Motor neuron (in vitro differentiated cells): Measurements from ENCODE around the gene TLCD1. TPM values are rescaled to one million over a fixed set of nuclear protein-coding genes. Genes with fewer than 3 reads are reported as not detected.
A peak's percentile ranks its signal among the peaks of the same experiment; 100 is the strongest.
"Not testable (repeated sequence)": the region's sequence is repeated elsewhere in the genome, so short reads cannot be mapped to it uniquely, and the experiment has no call there.

Source experiments
- ATAC-seq, 8 experiments: fragments of 200-7000 bp; cut with Tn5 transposase; replicated peaks in 6 of 8; 2 replicates each; pipeline ENCODE4 v1.8.0; 2021; ENCODE audit warnings: mild to moderate bottlenecking in 8 of 8, moderate library complexity in 8 of 8
- H3K27ac ChIP-seq, 2 donors: fragments of 250-450 bp; sonication (Bioruptor Pico); 2 replicates each; pipeline ENCODE4 v1.9.0; 2021; ENCODE audit warnings: antibody characterized with exemption in 2 of 2, mild to moderate bottlenecking in 2 of 2, moderate library complexity in 1 of 2
- H3K4me1 ChIP-seq, 2 donors: fragments of 250-450 bp; sonication (Bioruptor Pico); replicated peaks in 1 of 2; 2 replicates each; pipeline ENCODE4 v1.6.1; 2021; ENCODE audit warnings: antibody characterized with exemption in 2 of 2, mild to moderate bottlenecking in 2 of 2, moderate library complexity in 1 of 2
- H3K4me3 ChIP-seq, 5 donors: fragments of 250-450 bp; sonication (Bioruptor Pico); 2 replicates each; pipeline ENCODE4 v1.9.0; 2021; ENCODE audit warnings: antibody characterized with exemption in 5 of 5, mild to moderate bottlenecking in 5 of 5, moderate library complexity in 4 of 5
- WGBS, 10 experiments: fragments of 450-650 bp; shearing (Covaris generic); methylation state at CpG; one replicate each; pipeline ENCODE4 v1.0.0; 2022; 5-methylcytosine and 5-hydroxymethylcytosine counted together
- in situ Hi-C, 9 experiments: fragments of 400-800 bp; cut with MboI; loops; one replicate each; pipeline ENCODE4 v1.15.0; 2021; ENCODE audit warnings: low sequenced_read_pairs in 9 of 9, low pct_unique_long_range_greater_than_20kb in 2 of 9; ENCODE audit not compliant: unreplicated experiment in 9 of 9
- total RNA-seq, 8 experiments: library from RNA; unstranded; fragments of 300-600 nt; gene quantifications; 2 replicates each; pipeline versions ENCODE4 v1.2.3 to v1.2.4, GENCODE V29; 2022

The TLCD1 gene
- total RNA-seq, 8 experiments from 2014 or later = 3.4 to 38.3 (median 7.5) TPM

DNA sequence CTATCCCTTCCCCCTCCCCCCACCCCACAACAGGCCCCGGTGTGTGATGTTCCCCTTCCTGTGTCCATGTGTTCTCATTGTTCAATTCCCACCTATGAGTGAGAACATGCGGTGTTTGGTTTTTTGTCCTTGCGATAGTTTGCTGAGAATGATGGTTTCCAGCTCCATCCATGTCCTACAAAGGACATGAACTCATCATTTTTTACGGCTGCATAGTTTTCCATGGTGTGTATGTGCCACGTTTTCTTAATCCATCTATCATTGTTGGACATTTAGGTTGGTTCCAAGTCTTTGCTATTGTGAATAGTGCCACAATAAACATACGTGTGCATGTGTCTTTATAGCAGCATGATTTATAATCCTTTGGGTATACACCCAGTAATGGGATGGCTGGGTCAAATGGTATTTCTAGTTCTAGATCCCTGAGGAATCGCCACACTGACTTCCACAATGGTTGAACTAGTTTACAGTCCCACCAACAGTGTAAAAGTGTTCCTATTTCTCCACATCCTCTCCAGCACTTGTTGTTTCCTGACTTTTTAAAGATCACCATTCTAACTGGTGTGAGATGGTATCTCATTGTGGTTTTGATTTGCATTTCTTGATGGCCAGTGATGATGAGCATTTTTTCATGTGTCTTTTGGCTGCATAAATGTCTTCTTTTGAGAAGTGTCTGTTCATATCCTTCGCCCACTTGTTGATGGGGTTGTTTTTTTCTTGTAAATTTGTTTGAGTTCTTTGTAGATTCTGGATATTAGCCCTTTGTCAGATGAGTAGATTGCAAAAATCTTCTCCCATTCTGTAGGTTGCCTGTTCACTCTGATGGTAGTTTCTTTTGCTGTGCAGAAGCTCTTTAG is 10.1 kb upstream of the TLCD1 start:
- ATAC-seq, H3K27ac ChIP-seq, H3K4me3 ChIP-seq, H3K4me1 ChIP-seq: not testable (repeated sequence)
- in situ Hi-C loops = loop anchor here in 1 of 9 experiments (25.0 kb wide), 1 partner anchor 376 kb away; no protein-coding TSS in a partner anchor
- no CpG with 5 or more reads among the region's 8 CpGs for WGBS, 10 experiments

DNA sequence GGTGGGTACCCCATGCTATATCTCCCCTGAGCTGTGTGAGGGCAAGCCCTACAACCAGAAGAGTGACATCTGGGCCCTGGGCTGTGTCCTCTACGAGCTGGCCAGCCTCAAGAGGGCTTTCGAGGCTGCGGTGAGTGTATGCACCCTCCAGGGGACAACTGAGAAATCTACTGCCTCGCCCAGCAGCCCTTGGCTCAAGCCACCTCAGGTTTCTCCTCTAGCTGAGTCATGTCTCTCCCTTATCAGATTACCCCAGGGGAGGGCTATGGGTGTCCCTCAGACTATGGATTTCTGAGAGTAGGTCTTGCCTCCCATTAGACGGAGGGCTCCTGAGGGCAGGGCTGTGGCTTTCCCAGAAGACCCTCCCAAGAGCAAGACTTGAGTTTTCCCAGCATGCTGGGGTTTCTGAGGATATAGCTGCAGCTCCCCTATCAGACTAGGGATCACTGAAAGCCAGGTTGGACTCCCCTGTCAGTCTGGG is 9.2 kb upstream of the TLCD1 start:
- 16 to 100% (median 80%) methylated on average over 1 to 3 of the region's 5 CpGs; no CpG with 5 or more reads in 5 of the 10 experiments for WGBS, 10 experiments
- ATAC-seq = peak in 3 of 8 experiments; percentile 79 to 98 (median 98)
- H3K4me1 ChIP-seq = no peaks in the 10 kb centered on the region

DNA sequence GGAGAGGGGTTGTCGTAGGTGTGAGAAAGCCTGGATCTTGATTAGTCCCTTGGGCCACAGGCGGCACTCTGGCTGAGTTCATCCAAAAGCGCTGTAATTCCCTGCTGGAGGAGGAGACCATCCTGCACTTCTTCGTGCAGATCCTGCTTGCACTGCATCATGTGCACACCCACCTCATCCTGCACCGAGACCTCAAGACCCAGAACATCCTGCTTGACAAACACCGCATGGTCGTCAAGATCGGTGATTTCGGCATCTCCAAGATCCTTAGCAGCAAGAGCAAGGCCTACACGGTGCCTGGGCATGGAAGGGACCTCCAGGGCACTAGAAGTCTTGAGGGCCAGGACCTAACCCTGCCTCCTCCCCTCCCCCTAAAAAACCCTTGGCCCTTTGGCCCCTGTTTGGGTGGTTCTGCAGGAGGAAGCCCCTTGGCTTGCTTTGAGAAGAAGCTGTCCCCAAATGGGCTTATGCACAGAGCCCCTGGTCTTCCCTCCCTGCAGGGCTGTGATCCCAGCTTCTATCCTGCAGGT is 8.7 kb upstream of the TLCD1 start:
- Histone ChIP-seq H3K4me1 (no peaks in the 10 kb centered on the region), H3K4me3 (no peak overlapping the region), H3K27ac (no peak overlapping the region)
- no peak for ATAC-seq
- in situ Hi-C loops = loop anchor here in 1 of 9 experiments (25.0 kb wide), 1 partner anchor 378 kb away; no protein-coding TSS in a partner anchor
- whole genome bisulfite sequencing, 10 experiments = 96 to 100% (median 100%) methylated on average over 1 to 8 of the region's 10 CpGs; no CpG with 5 or more reads in 5 of the 10 experiments

More for the DNA sequence above, 9.2 kb upstream of the TLCD1 start:
- in situ Hi-C loops = loop anchor here in 1 of 9 experiments (25.0 kb wide), 1 partner anchor 377 kb away; no protein-coding TSS in a partner anchor
- Histone ChIP-seq H3K27ac (no peak overlapping the region), H3K4me3 (no peak overlapping the region)

DNA sequence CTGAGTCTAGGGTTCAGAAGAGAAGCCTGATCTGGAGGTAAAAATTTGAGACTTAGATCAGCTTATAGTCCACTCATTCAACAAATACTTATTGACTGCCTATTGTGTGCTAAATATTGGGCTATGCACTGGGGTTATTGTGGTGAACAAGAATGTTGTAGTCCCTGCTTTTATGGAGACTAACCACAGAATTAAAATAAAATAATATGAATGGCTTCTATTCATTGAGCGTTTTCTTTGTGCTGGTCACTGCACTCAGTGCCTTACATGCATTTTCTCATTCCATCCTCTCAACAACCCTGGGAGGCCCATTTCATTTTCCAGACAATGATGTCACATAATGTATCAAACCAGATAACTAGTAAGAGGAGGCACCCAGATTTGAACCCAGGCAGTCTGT is 7.3 kb upstream of the TLCD1 start:
- no peak overlapping the region for H3K27ac ChIP-seq
- 0 to 100% (median 80%) methylated on average over 1 of the region's 1 CpG; no CpG with 5 or more reads in 3 of the 10 experiments for whole genome bisulfite sequencing, 10 experiments

DNA sequence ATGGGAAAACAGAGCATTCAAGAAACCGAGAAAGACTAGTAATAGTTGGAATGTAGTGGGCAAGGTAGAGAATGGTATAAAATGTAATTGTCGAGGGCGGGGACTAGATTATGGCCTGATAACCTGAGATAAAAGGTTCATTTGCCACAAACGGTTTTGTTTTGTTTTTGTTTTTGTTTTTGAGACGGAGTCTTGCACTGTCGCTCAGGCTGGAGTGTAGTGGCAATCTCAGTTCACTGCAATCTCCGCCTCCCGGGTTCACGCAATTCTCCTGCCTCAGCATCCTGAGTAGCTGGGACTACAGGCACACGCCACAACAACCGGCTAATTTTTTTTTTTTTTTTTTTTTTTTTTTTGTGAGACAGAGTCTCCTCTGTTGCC is 3.9 kb upstream of the TLCD1 start:
- ATAC-seq = no peak

More for the DNA sequence above, 7.3 kb upstream of the TLCD1 start:
- in situ Hi-C loops = loop anchor here in 1 of 9 experiments (25.0 kb wide), 1 partner anchor 379 kb away; no protein-coding TSS in a partner anchor
- Histone ChIP-seq H3K4me3 (no peak overlapping the region), H3K4me1 (no peaks in the 10 kb centered on the region)
- no peak for ATAC-seq

DNA sequence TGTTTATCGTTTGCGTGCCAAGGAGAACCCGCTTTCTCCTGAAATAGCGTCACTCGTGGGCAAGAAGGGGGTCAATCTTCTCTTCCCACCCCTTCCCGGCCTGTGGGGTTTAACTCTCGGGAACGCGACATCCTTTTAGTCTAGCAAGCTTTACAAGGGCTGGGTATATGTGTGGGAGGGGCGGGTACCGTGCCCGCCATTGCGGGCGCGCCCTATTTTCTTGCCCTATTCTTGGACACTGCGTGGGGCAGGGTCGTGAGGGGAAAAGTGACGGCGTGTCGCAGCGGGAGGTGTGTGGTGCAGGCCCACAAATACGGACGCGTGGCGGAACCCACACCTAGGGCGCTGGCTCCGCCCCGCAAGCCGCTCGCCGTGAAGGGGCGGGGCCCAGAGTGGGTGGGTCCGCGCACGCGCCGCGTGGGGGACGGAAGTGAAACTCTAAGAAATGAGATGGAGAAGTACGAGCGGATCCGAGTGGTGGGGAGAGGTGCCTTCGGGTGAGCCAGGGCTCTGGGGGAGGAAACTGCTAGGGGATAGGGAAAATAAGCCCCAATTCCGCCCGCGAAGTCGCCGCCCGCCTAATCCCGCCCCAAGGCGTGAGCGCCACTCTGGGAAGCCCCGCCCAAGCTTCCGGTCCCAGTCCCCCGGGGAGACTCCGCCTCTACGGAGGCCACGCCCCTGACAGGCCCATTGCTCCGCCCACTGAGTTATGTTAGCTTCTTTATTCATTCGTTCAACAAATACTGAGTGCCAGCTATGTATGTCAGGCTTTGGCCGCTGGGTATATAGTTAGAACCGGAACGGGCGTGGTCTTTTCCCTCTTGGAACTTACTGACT is 2.5 kb upstream of the TLCD1 start, which contains the start of gene NEK8:
Gene NEK8 (plus strand): TSS at position 425 of the 837 bp plus-strand sequence. CDS start 26 bp downstream, at position 451.
- ATAC-seq = peak; percentile 9 to 38 (median 18)
- WGBS, 10 experiments = 0 to 3% (median 0%) methylated on average over 4 to 16 of the region's 64 CpGs; no CpG with 5 or more reads in 3 of the 10 experiments
- Histone ChIP-seq H3K4me3 (peak within 1 kb of the TSS; percentile 63 to 95 (median 82)), H3K27ac (peak within 1 kb of the TSS; percentile 89 to 95), H3K4me1 (peaks cover 9 to 16% of the 10 kb centered on the region in 2 donors)
- in situ Hi-C loops = loop anchor here in 1 of 9 experiments (25.0 kb wide), 1 partner anchor 384 kb away; no protein-coding TSS in a partner anchor

More for the DNA sequence above, 3.9 kb upstream of the TLCD1 start:
- Histone ChIP-seq H3K27ac (no peak overlapping the region), H3K4me3 (no peak overlapping the region), H3K4me1 (peaks cover 5 to 12% of the 10 kb centered on the region in 2 donors)
- in situ Hi-C loops = loop anchor here in 1 of 9 experiments (25.0 kb wide), 1 partner anchor 382 kb away; no protein-coding TSS in a partner anchor
- 70 to 93% (median 89%) methylated on average over 2 to 11 of the region's 11 CpGs; no CpG with 5 or more reads in 1 of the 10 experiments for WGBS, 10 experiments

DNA sequence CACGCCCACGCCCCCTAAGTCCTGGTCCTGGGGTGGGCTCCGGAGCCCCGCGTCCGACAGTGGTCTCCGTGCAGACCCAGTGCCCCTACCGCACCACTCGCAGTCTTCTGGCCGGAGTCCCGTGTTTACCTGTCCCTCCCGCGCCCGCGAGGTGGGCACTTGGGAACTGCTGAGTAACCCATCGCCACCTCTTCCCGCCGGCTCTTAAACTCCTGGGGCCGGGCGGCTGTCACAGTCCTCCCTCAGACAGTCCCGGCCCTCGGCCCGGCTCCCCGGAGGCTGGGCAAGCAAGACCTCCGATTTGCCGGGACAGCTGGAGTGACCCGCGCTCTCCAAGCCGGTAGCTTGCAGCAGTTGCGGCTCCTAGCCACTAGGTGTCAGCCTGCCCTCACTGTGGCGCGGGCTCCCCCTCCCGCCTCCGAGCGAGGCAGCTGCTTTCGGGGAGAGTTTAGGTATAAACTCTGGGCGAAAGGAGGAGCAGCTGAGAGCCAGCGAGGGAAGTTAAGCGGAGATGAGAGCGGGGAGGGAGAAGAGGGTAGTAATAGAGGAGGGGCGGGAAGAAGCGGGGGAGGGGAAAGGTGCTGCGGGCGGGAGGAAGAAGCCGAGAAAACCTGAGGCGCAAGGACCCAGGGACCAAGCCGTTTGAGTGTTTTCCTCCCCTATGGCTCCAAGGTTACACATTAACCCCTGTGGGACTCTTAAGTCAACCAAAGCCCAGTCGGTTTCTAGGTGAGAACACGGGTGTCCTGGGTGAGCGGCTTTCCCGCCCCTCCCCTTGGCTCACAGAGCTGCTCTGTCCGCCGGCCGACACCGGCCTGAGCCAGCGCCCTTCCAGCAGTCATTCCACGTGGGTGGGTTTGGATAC is 826 bp upstream of the TLCD1 start:
- in situ Hi-C loops = loop anchor here in 1 of 9 experiments (25.0 kb wide), 1 partner anchor 385 kb away; no protein-coding TSS in a partner anchor

DNA sequence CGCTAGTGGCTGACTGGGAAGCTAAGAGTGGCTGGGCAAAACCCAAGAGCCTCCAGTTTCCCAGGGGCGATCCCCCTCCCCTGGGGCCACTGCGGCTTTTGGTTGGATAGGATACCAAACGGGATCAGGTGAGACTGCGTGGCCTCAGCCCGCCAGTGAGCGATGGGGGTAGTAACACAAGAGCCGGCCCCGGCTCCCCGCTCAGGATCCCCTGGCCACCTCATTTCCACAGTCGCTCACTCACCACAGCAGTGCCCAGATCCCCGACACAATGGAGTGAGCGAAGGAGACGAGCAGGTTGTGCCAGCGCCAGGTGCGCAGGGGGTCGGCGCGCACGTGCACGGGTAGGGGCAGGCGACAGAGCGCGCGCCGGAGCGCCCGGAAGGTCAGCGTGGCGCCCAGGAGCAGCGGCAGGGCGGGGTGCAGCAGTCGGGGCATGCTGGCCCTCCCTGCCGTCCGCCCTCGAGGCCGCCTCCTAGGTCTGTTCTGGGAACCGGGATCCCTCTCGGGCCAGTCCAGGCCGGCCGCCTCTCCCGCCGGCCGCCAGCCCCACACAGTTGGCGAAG is 290 bp downstream of the TLCD1 start:
- WGBS, 10 experiments = 0 to 12% (median 1%) methylated on average over 1 to 12 of the region's 45 CpGs; no CpG with 5 or more reads in 4 of the 10 experiments
- Histone ChIP-seq H3K4me1 (peaks cover 18 to 30% of the 10 kb centered on the region in 2 donors), H3K4me3 (peak overlapping the region; percentile 63 to 95 (median 82)), H3K27ac (peak overlapping the region; percentile 76 to 86)
- peak; percentile 36 to 63 (median 58) for ATAC-seq
- in situ Hi-C loops = loop anchor here in 1 of 9 experiments (25.0 kb wide), 1 partner anchor 387 kb away; no protein-coding TSS in a partner anchor

More for the DNA sequence above, 826 bp upstream of the TLCD1 start:
- WGBS, 10 experiments = 0 to 7% (median 0%) methylated on average over 1 to 6 of the region's 57 CpGs; no CpG with 5 or more reads in 4 of the 10 experiments
- ATAC-seq = peak; percentile 20 to 77 (median 71)
- H3K27ac ChIP-seq = peak overlapping the region; percentile 89 to 95
- peaks cover 9 to 19% of the 10 kb centered on the region in 2 donors for H3K4me1 ChIP-seq
- peak overlapping the region; percentile 63 to 95 (median 82) for H3K4me3 ChIP-seq

DNA sequence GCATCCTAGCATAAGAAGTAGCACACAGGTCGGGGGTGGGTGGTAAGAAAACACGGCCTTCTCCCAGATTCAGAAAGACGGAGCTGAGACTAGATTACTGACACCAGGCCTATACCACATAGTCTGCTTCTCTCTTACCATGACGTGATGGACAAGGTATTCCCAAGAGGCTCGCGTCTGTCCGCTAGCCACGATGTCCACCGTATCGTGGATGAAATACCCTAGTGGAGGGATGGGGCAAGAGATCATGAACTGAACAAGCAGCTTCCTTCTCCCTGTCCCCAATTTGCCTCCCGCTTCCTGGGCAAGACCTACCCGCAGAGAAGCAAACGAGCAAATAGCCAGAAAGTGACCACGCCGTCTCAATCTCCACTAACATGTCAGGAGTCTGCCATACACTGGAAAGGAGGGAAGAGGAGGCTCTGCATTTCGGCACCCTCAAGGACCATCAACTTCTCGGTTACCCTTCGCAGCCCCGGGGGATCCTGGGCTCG is 820 bp downstream of the TLCD1 start:
- ATAC-seq = peak in 3 of 8 experiments; percentile 0 to 1 (median 1)
- in situ Hi-C loops = loop anchor here in 1 of 9 experiments (25.0 kb wide), 1 partner anchor 387 kb away; no protein-coding TSS in a partner anchor
- Histone ChIP-seq H3K4me1 (peaks cover 19 to 30% of the 10 kb centered on the region in 2 donors), H3K4me3 (peak overlapping the region; percentile 63 to 95 (median 82)), H3K27ac (peak overlapping the region; percentile 76 to 86)
- 0 to 43% (median 4%) methylated on average over 1 to 9 of the region's 20 CpGs; no CpG with 5 or more reads in 2 of the 10 experiments for WGBS, 10 experiments

DNA sequence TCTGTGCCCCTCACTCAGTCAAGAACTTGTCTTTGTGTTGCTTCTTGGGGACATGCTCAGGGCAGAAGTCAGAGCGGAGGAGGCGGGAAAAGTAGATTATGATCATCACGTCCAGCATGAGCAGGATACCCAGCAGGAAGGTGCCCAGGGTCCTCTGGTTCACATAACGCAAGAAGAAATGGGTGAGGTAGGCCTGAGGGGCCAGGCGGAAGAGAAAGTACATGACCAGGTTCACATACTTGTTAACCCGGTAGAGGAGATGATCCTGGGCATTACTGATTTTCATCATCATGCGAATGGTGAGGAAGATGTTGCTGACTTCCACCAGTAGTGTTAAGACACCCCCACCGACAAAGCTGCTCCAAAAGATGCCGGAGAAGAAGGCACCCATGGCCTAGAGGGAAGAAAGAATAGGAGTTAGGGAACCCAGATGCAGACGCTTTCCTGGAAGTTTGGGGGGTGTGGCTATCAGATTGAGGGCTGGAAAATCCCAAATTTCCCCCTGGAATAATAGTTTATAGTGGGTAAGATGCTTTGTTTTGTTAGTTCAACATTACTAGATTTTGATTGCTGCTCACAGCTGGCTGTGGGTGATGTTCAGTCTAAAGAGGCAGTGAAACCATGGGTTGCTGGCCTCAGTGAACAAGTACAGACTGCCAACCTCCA is 1.4 kb downstream of the TLCD1 start:
- ATAC-seq = no peak
- H3K4me3 ChIP-seq = peak overlapping the region in 3 of 5 donors; percentile 63 to 89 (median 82)
- peak overlapping the region; percentile 76 to 86 for H3K27ac ChIP-seq
- WGBS, 10 experiments = 68 to 100% (median 78%) methylated on average over 1 to 9 of the region's 10 CpGs; no CpG with 5 or more reads in 3 of the 10 experiments
- in situ Hi-C loops = loop anchor here in 2 of 9 experiments (25.0 kb wide), 2 partner anchors 112 to 388 kb away; partner anchors contain the start of gene RSKR (in 1 of the 2)
- H3K4me1 ChIP-seq = peaks cover 19 to 30% of the 10 kb centered on the region in 2 donors
